ENCODE measurements around the gene CAVIN2. TPM values are rescaled to one million over a fixed set of nuclear protein-coding genes. Genes with fewer than 3 reads are reported as not detected.
A peak's percentile ranks its signal among the peaks of the same experiment; 100 is the strongest.

The CAVIN2 gene, protein sequence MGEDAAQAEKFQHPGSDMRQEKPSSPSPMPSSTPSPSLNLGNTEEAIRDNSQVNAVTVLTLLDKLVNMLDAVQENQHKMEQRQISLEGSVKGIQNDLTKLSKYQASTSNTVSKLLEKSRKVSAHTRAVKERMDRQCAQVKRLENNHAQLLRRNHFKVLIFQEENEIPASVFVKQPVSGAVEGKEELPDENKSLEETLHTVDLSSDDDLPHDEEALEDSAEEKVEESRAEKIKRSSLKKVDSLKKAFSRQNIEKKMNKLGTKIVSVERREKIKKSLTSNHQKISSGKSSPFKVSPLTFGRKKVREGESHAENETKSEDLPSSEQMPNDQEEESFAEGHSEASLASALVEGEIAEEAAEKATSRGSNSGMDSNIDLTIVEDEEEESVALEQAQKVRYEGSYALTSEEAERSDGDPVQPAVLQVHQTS
- total RNA-seq = 1 to 10 TPM in 1 of 5 experiments, under 1 TPM in 1, not detected in 3; 0.29 to 3.7 TPM
- not detected for polyA plus RNA-seq
- not detected for total RNA-seq

DNA sequence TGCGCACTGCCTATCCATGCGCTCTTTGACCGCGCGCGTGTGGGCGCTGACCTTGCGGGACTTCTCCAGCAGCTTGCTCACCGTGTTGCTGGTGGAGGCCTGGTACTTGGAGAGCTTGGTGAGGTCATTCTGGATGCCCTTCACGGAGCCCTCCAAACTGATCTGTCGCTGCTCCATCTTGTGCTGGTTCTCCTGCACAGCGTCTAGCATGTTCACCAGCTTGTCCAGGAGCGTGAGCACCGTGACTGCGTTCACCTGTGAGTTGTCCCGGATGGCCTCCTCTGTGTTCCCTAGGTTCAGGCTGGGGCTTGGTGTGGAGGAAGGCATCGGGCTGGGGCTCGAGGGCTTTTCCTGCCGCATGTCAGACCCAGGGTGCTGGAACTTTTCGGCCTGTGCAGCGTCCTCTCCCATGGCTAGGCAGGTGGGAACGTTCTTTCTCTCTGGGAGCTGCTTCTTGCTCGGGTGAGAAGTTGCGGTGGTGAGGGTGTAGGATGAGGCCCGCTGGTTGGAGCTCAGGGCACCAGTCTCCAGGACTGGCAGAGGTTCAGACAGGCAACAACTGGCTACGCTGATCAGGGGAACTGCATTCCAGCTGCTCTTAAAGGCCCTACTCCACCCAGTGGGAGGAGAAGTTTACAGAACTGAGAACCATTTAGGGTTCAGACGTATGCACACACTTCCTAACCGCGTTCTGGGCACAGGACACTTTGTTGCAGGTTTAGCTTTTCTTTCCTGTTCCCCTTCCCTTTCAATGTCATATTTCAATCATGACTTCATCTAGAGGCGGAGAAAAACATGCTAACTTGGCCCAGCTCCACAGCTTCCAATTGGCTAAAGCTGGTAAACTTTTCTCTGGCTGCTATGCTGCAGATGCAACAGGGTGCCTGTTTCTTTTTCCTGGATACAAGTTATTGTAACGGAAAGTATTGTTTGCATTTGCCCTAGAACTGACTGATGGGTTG, at the start of gene CAVIN2:
CAVIN2 (minus strand) TSS at position 574 of the 962 bp plus-strand sequence; CDS start at position 411, 163 bp downstream.
- peak within 1 kb of the TSS in 3 of 10 donors; percentile 19 to 42 (median 39) for H3K4me3 Mint-ChIP-seq
- H3K36me3 Mint-ChIP-seq = no peaks in the 10 kb centered on the region
- Histone ChIP-seq H3K27me3 (ENCODE audit: control insufficient read depth in 2 of 2, insufficient read depth in 2 of 2, low read length in 2 of 2) (no peaks in the 10 kb centered on the region), H3K9me3 (ENCODE audit: control insufficient read depth in 2 of 3, low read length in 3 of 3) (no peaks in the 10 kb centered on the region), H3K4me3 (ENCODE audit: low read length) (no peak within 1 kb of the TSS), H3K36me3 (ENCODE audit: control insufficient read depth in 2 of 3, insufficient read depth in 3 of 3, low read length in 3 of 3) (no peaks in the 10 kb centered on the region), H3K4me1 (ENCODE audit: control insufficient read depth in 2 of 2, insufficient read depth in 2 of 2, low read length in 2 of 2) (no peaks in the 10 kb centered on the region), H3K27ac (ENCODE audit: low read depth, low read length) (no peak within 1 kb of the TSS)
- intact Hi-C loops (cut with micrococcal nuclease) = no loop called here
- H3K4me1 Mint-ChIP-seq = peaks cover 0 to 14% (median 6%) of the 10 kb centered on the region in 7 donors
- DNase-seq (no peak), ATAC-seq (peak; percentile 75)
- ChIA-PET POLR2A (no interaction called here), CTCF (no interaction called here)
- no peak within 1 kb of the TSS for H3K27ac Mint-ChIP-seq
- H3K9me3 Mint-ChIP-seq = no peaks in the 10 kb centered on the region
- peaks cover 27 to 68% (median 47%) of the 10 kb centered on the region in 5 donors for H3K27me3 Mint-ChIP-seq

DNA sequence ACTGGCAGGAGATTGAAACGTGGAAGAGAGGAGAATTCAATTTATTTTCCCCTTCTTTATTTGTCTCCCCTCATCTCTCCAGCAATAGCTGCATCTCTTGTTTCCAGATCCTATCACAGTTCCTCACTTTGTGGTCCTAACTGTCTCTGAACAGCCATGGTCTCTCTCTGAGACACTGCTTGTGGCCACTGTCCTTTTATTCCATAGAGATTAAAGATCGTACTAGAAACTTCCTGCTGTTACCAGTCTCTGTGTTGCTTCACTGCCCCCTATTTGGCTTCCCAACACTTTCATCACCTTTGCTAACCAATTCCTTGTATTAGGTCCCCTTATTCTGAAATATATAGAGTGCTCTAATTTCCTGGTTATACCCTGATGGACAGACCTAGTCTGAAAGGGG, 48.9 kb upstream of the CAVIN2 start:
- Mint-ChIP-seq H3K36me3 (no peaks in the 10 kb centered on the region), H3K27me3 (peaks cover 0 to 30% (median 16%) of the 10 kb centered on the region in 5 donors), H3K4me1 (peaks cover 0 to 2% (median 0%) of the 10 kb centered on the region in 7 donors), H3K9me3 (peaks cover 0 to 6% (median 2%) of the 10 kb centered on the region in 11 donors), H3K27ac (no peak overlapping the region), H3K4me3 (no peak overlapping the region)
- no peaks in the 10 kb centered on the region for H3K9me3 ChIP-seq (ENCODE audit: control insufficient read depth in 2 of 3, low read length in 3 of 3)
- CTCF ChIA-PET = interaction anchor here (0.5 kb wide), 1 partner anchor 835 kb away, joined by 3 read pairs; no protein-coding TSS in a partner anchor
- no peak for ATAC-seq
- POLR2A ChIA-PET = no interaction called here
- no peak overlapping the region for H3K27ac ChIP-seq (ENCODE audit: low read depth, low read length)
- DNase-seq = no peak
- intact Hi-C loops (cut with micrococcal nuclease) = no loop called here
- H3K27me3 ChIP-seq (ENCODE audit: control insufficient read depth in 2 of 2, insufficient read depth in 2 of 2, low read length in 2 of 2) = no peaks in the 10 kb centered on the region
- H3K4me1 ChIP-seq (ENCODE audit: control insufficient read depth in 2 of 2, insufficient read depth in 2 of 2, low read length in 2 of 2) = no peaks in the 10 kb centered on the region
- no peak overlapping the region for H3K4me3 ChIP-seq (ENCODE audit: low read length)
- H3K36me3 ChIP-seq (ENCODE audit: control insufficient read depth in 2 of 3, insufficient read depth in 3 of 3, low read length in 3 of 3) = no peaks in the 10 kb centered on the region

DNA sequence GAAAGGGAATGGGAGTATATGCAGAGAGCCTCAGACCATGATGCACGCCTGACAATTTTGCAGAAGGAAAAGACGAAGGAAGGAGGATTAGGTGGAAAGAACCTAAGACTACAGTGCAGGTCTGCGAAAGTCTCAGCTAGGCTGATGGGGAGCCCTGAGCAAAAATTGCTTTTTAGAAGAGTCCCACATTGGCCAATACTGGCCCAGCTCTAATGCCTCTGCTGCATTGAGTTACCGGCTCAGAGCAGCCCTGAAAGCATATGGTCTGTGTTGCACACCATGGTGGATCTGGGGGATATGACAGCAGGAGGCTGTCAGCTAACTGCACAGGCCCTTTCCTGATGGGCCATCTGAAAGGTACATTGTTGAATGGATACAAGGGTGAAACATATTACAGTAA, 48.3 kb upstream of the CAVIN2 start:
- ChIA-PET CTCF (no interaction called here), POLR2A (no interaction called here)
- no peaks in the 10 kb centered on the region for H3K27me3 ChIP-seq (ENCODE audit: control insufficient read depth in 2 of 2, insufficient read depth in 2 of 2, low read length in 2 of 2)
- Mint-ChIP-seq H3K9me3 (peaks cover 0 to 1% (median 0%) of the 10 kb centered on the region in 11 donors), H3K36me3 (no peaks in the 10 kb centered on the region), H3K4me3 (no peak overlapping the region), H3K27me3 (peaks cover 0 to 27% (median 13%) of the 10 kb centered on the region in 5 donors), H3K4me1 (peaks cover 0 to 2% (median 0%) of the 10 kb centered on the region in 7 donors), H3K27ac (no peak overlapping the region)
- ATAC-seq (no peak), DNase-seq (no peak)
- H3K4me3 ChIP-seq (ENCODE audit: low read length) = no peak overlapping the region
- no peak overlapping the region for H3K27ac ChIP-seq (ENCODE audit: low read depth, low read length)
- intact Hi-C loops (cut with micrococcal nuclease) = no loop called here
- H3K36me3 ChIP-seq (ENCODE audit: control insufficient read depth in 2 of 3, insufficient read depth in 3 of 3, low read length in 3 of 3) = no peaks in the 10 kb centered on the region
- no peaks in the 10 kb centered on the region for H3K4me1 ChIP-seq (ENCODE audit: control insufficient read depth in 2 of 2, insufficient read depth in 2 of 2, low read length in 2 of 2)
- no peaks in the 10 kb centered on the region for H3K9me3 ChIP-seq (ENCODE audit: control insufficient read depth in 2 of 3, low read length in 3 of 3)

DNA sequence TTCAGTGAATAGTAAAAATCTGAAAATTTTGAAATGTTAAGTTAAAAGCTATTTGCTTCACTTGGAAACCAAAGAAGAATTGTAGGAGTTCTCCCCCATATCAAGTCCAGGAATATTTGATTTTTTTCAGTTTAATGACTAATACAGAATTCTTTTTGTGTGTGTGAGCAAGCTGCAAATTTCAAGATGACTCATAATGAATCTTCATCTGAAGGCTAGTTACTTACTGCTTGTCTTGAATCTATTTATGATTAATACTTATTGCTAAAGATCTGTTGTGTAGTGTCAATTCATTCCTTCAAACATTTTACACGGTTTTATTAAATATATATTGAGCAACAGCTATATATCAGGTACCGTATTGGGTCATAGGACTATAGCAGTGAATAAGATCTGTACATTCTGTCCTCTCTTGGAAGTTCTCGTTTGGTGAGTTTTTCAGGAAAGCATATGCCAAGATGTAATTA, 47.8 kb upstream of the CAVIN2 start:
- no peak for ATAC-seq
- H3K4me1 Mint-ChIP-seq = peaks cover 0 to 2% (median 0%) of the 10 kb centered on the region in 7 donors
- H3K4me1 ChIP-seq (ENCODE audit: control insufficient read depth in 2 of 2, insufficient read depth in 2 of 2, low read length in 2 of 2) = no peaks in the 10 kb centered on the region
- intact Hi-C loops (cut with micrococcal nuclease) = no loop called here
- no peaks in the 10 kb centered on the region for H3K36me3 ChIP-seq (ENCODE audit: control insufficient read depth in 2 of 3, insufficient read depth in 3 of 3, low read length in 3 of 3)
- H3K9me3 ChIP-seq (ENCODE audit: control insufficient read depth in 2 of 3, low read length in 3 of 3) = no peaks in the 10 kb centered on the region
- no peak overlapping the region for H3K27ac ChIP-seq (ENCODE audit: low read depth, low read length)
- no peaks in the 10 kb centered on the region for H3K27me3 ChIP-seq (ENCODE audit: control insufficient read depth in 2 of 2, insufficient read depth in 2 of 2, low read length in 2 of 2)
- no peak for DNase-seq
- H3K27me3 Mint-ChIP-seq = peaks cover 0 to 27% (median 14%) of the 10 kb centered on the region in 5 donors
- ChIA-PET CTCF (no interaction called here), POLR2A (no interaction called here)
- no peaks in the 10 kb centered on the region for H3K36me3 Mint-ChIP-seq
- peaks cover 0 to under 1% (median 0%) of the 10 kb centered on the region in 11 donors for H3K9me3 Mint-ChIP-seq
- H3K27ac Mint-ChIP-seq = no peak overlapping the region
- no peak overlapping the region for H3K4me3 Mint-ChIP-seq
- H3K4me3 ChIP-seq (ENCODE audit: low read length) = no peak overlapping the region

DNA sequence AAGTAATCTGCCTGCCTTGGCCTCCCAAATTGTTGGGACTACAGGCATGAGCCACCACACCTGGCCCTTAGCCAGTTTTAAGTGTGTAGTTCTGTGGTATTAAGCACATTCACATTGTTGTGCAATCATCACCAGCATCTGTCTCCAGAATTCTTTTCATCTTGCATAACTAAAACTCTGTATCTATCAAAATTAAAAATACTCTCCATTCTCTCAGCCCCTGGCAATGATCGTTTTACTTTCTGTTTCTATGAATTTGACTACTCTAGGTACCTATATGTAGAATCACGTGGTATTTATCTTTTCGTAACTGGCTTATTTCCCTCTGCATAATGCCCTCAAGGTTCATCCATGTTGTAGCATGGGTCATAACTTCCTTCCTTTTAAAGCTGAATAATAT, 45.5 kb upstream of the CAVIN2 start:
- no peak overlapping the region for H3K27ac Mint-ChIP-seq
- Histone ChIP-seq H3K27ac (ENCODE audit: low read depth, low read length) (no peak overlapping the region), H3K9me3 (ENCODE audit: control insufficient read depth in 2 of 3, low read length in 3 of 3) (no peaks in the 10 kb centered on the region), H3K36me3 (ENCODE audit: control insufficient read depth in 2 of 3, insufficient read depth in 3 of 3, low read length in 3 of 3) (no peaks in the 10 kb centered on the region), H3K4me3 (ENCODE audit: low read length) (no peak overlapping the region), H3K4me1 (ENCODE audit: control insufficient read depth in 2 of 2, insufficient read depth in 2 of 2, low read length in 2 of 2) (no peaks in the 10 kb centered on the region), H3K27me3 (ENCODE audit: control insufficient read depth in 2 of 2, insufficient read depth in 2 of 2, low read length in 2 of 2) (no peaks in the 10 kb centered on the region)
- no peak overlapping the region for H3K4me3 Mint-ChIP-seq
- H3K4me1 Mint-ChIP-seq = peaks cover 0 to 2% (median 0%) of the 10 kb centered on the region in 7 donors
- ATAC-seq (no peak), DNase-seq (no peak)
- ChIA-PET POLR2A (no interaction called here), CTCF (no interaction called here)
- H3K36me3 Mint-ChIP-seq = no peaks in the 10 kb centered on the region
- intact Hi-C loops (cut with micrococcal nuclease) = no loop called here
- H3K9me3 Mint-ChIP-seq = no peaks in the 10 kb centered on the region
- peaks cover 0 to 21% (median 9%) of the 10 kb centered on the region in 5 donors for H3K27me3 Mint-ChIP-seq

DNA sequence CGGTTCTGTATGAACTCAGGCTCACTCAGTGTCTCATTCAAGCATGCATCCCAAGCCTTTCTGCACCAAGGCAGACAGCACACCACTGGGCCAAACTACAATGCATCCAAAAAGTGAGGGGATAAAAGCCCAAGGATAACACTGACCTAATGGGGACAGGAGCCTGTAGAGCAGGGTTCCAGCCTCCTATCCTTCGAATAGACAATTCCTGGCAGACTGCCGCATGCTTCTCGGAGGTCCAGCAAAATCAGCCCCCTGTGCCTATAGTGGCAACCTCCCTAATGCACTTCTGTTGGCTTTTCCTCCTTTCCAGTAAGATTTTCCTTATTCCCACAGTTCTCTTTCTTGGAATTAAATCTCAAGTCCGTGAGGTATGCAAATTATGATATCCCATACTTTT, 44.8 kb upstream of the CAVIN2 start:
- no peak overlapping the region for H3K27ac ChIP-seq (ENCODE audit: low read depth, low read length)
- H3K4me1 ChIP-seq (ENCODE audit: control insufficient read depth in 2 of 2, insufficient read depth in 2 of 2, low read length in 2 of 2) = no peaks in the 10 kb centered on the region
- Mint-ChIP-seq H3K4me3 (no peak overlapping the region), H3K27ac (no peak overlapping the region), H3K4me1 (peaks cover 0 to 2% (median 0%) of the 10 kb centered on the region in 7 donors), H3K27me3 (peaks cover 0 to 17% (median 9%) of the 10 kb centered on the region in 5 donors), H3K9me3 (no peaks in the 10 kb centered on the region), H3K36me3 (no peaks in the 10 kb centered on the region)
- no peaks in the 10 kb centered on the region for H3K36me3 ChIP-seq (ENCODE audit: control insufficient read depth in 2 of 3, insufficient read depth in 3 of 3, low read length in 3 of 3)
- H3K4me3 ChIP-seq (ENCODE audit: low read length) = no peak overlapping the region
- ChIA-PET POLR2A (no interaction called here), CTCF (no interaction called here)
- no peak for DNase-seq
- H3K9me3 ChIP-seq (ENCODE audit: control insufficient read depth in 2 of 3, low read length in 3 of 3) = no peaks in the 10 kb centered on the region
- no peak for ATAC-seq
- intact Hi-C loops (cut with micrococcal nuclease) = no loop called here
- no peaks in the 10 kb centered on the region for H3K27me3 ChIP-seq (ENCODE audit: control insufficient read depth in 2 of 2, insufficient read depth in 2 of 2, low read length in 2 of 2)

All from naive thymus-derived CD4-positive, alpha-beta T cell (primary cell).